Activated CD8-positive, alpha-beta memory T cell treated with anti-CD3 and anti-CD28 coated beads for 36 hours (primary cell): ENCODE measurements around the gene AQR. TPM values are rescaled to one million over a fixed set of nuclear protein-coding genes. Genes with fewer than 3 reads are reported as not detected.
"Not testable (repeated sequence)": the region's sequence is repeated elsewhere in the genome, so short reads cannot be mapped to it uniquely, and the experiment has no call there.

Experiments
- CTCF ChIA-PET: fragments of 350-600 bp; sonication (Branson Sonifier 250); formaldehyde crosslinking; loops from one replicate; lab custom pipeline; 2021; ENCODE audit warnings: antibody characterized with exemption; lab: Charles Lee
- POLR2A ChIA-PET: fragments of 350-600 bp; sonication (Branson Sonifier 250); formaldehyde crosslinking; loops from one replicate; lab custom pipeline; 2021; ENCODE audit warnings: antibody characterized with exemption; lab: Charles Lee
- total RNA-seq, 2 experiments: library from RNA; stranded (reverse); gene quantifications; one replicate each; pipeline ENCODE4 v1.2.3, GENCODE V29; 2021

AQR gene
- total RNA-seq, 2 experiments from 2014 or later = 38.8 to 39.6 TPM

- POLR2A ChIA-PET = no interaction called here
- CTCF ChIA-PET = no interaction called here
Observed at GRCh38 chr15:34841262-34841725, 128.2 kb downstream of the AQR start.

GRCh38 chr15:34838282-34838681, 131.3 kb downstream of the AQR start:
- ChIA-PET POLR2A (no interaction called here), CTCF (no interaction called here)

GRCh38 chr15:34837246-34838016, 132.1 kb downstream of the AQR start:
- CTCF ChIA-PET = interaction anchor here (1.2 kb wide), 1 partner anchor 16 kb away, joined by 3 read pairs; no protein-coding TSS in a partner anchor
- POLR2A ChIA-PET = no interaction called here

- ChIA-PET POLR2A (no interaction called here), CTCF (no interaction called here)
Observed at GRCh38 chr15:34828145-34828911, 141.2 kb downstream of the AQR start.

GRCh38 chr15:34821831-34822230, 147.7 kb downstream of the AQR start:
- POLR2A ChIA-PET = no interaction called here
- CTCF ChIA-PET = interaction anchor here (1.0 kb wide), 1 partner anchor 15 kb away, joined by 3 read pairs; no protein-coding TSS in a partner anchor

- CTCF ChIA-PET = no interaction called here
- POLR2A ChIA-PET = no interaction called here
Observed at GRCh38 chr15:34820110-34820509, 149.4 kb downstream of the AQR start.

- ChIA-PET CTCF (no interaction called here), POLR2A (no interaction called here)
Observed at GRCh38 chr15:34818526-34818925, 151.0 kb downstream of the AQR start.

- ChIA-PET POLR2A (no interaction called here), CTCF (no interaction called here)
Observed at GRCh38 chr15:34815836-34816235, 153.7 kb downstream of the AQR start.

- ChIA-PET POLR2A (no interaction called here), CTCF (no interaction called here)
Observed at GRCh38 chr15:34813446-34814190, 155.9 kb downstream of the AQR start.

GRCh38 chr15:34812868-34813365, 156.6 kb downstream of the AQR start:
- CTCF ChIA-PET, POLR2A ChIA-PET: not testable (repeated sequence)

GRCh38 chr15:34812369-34812768, 157.2 kb downstream of the AQR start:
- ChIA-PET CTCF (no interaction called here), POLR2A (no interaction called here)

GRCh38 chr15:34810443-34811129, 159.0 kb downstream of the AQR start:
- ChIA-PET POLR2A (no interaction called here), CTCF (no interaction called here)

GRCh38 chr15:34809186-34809585, 160.4 kb downstream of the AQR start:
- POLR2A ChIA-PET = no interaction called here
- CTCF ChIA-PET = no interaction called here

- ChIA-PET POLR2A (no interaction called here), CTCF (no interaction called here)
Observed at GRCh38 chr15:34808016-34808415, 161.5 kb downstream of the AQR start.

- POLR2A ChIA-PET, CTCF ChIA-PET: not testable (repeated sequence)
Observed at GRCh38 chr15:34807241-34807640, 162.3 kb downstream of the AQR start.

- ChIA-PET CTCF (no interaction called here), POLR2A (no interaction called here)
Observed at GRCh38 chr15:34804776-34805175, 164.8 kb downstream of the AQR start.

GRCh38 chr15:34804113-34804512, 165.4 kb downstream of the AQR start:
- ChIA-PET POLR2A (no interaction called here), CTCF (no interaction called here)

- ChIA-PET POLR2A (no interaction called here), CTCF (no interaction called here)
Observed at GRCh38 chr15:34802803-34803750, 166.5 kb downstream of the AQR start.
